Peyer's patch (tissue), 4 donors: ENCODE results near the gene CCDC183.

Source experiments
- CTCF ChIP-seq, 6 experiments: fragments of 450-650 bp in 4 of 6; fragments of 200-600 bp in 2 of 6; sonication (generic) in 1 of 6; IDR thresholded peaks; one replicate each; pipeline ENCODE4 v1.5.1; 2017 to 2019; ENCODE audit warnings: antibody characterized with exemption in 6 of 6, mild to moderate bottlenecking in 3 of 6, moderate library complexity in 1 of 6
- POLR2A ChIP-seq, 2 donors: fragments of 450-650 bp; IDR thresholded peaks; one replicate each; pipeline ENCODE4 v1.5.1; 2017; ENCODE audit warnings: antibody characterized with exemption in 2 of 2, mild to moderate bottlenecking in 2 of 2, moderate library complexity in 2 of 2

GRCh38 chr9:136808806-136809158 lies 12.6 kb downstream of the CCDC183 start:
- TF ChIP-seq POLR2A (IDR thresholded peaks at IDR 0.05) (no peak), CTCF (IDR thresholded peaks at IDR 0.05) (no peak)
